ENCODE data around the gene IPPK. TPM values are rescaled to one million over a fixed set of nuclear protein-coding genes. Genes with fewer than 3 reads are reported as not detected.

Gene IPPK
- total RNA-seq, 4 donors from 2014 or later, result 8.0 to 18.8 (median 11.0) TPM

GRCh38 chr9:92564982-92565381 is 104.9 kb downstream of the IPPK start:
- no peak overlapping the region for H3K4me3 ChIP-seq
- no peak for TF ChIP-seq POLR2A (IDR thresholded peaks at IDR 0.05)
- no peak for TF ChIP-seq CTCF (IDR thresholded peaks at IDR 0.05)
- TF ChIP-seq EP300 (IDR thresholded peaks at IDR 0.05), result no peak
- DNase-seq (ENCODE audit: low spot score in 2 of 2), result no peak
- WGBS, 2 donors, result 62% methylated on average over 2 of the region's 2 CpGs
- peaks cover 0 to 11% (median 1%) of the 10 kb centered on the region in 4 donors for H3K9me3 ChIP-seq
- no peak overlapping the region for H3K27ac ChIP-seq
- no peaks in the 10 kb centered on the region for H3K27me3 ChIP-seq
- peaks cover 0 to 28% (median 0%) of the 10 kb centered on the region in 4 donors for H3K4me1 ChIP-seq
- no peaks in the 10 kb centered on the region for H3K36me3 ChIP-seq

GRCh38 chr9:92564504-92564903 is 105.4 kb downstream of the IPPK start:
- DNase-seq (ENCODE audit: low spot score in 2 of 2), result no peak
- no peak for TF ChIP-seq POLR2A (IDR thresholded peaks at IDR 0.05)
- TF ChIP-seq CTCF (IDR thresholded peaks at IDR 0.05), result no peak
- no peak for TF ChIP-seq EP300 (IDR thresholded peaks at IDR 0.05)
- no peak overlapping the region for H3K4me3 ChIP-seq
- peaks cover 0 to 28% (median 0%) of the 10 kb centered on the region in 4 donors for H3K4me1 ChIP-seq
- no peaks in the 10 kb centered on the region for H3K27me3 ChIP-seq
- H3K27ac ChIP-seq, result no peak overlapping the region
- H3K36me3 ChIP-seq, result no peaks in the 10 kb centered on the region
- H3K9me3 ChIP-seq, result peaks cover 0 to 7% (median 1%) of the 10 kb centered on the region in 4 donors

Other genes with a start within 250 kb of the IPPK start
- 10 to 100 TPM; 19.2 to 64.9 (median 59.5) TPM for gene OMD, start 245.7 kb downstream of the IPPK start, total RNA-seq
- 10 to 100 TPM in 1 of 4 donors, 1 to 10 TPM in 3; 3.3 to 18.4 (median 5.5) TPM for gene ASPN, start 187.6 kb downstream of the IPPK start, total RNA-seq
- gene ECM2, start 134.1 kb downstream of the IPPK start, total RNA-seq, result 10 to 100 TPM; 15.9 to 59.0 (median 53.6) TPM
- gene BICD2, start 94.7 kb upstream of the IPPK start, total RNA-seq, result 10 to 100 TPM; 36.2 to 46.7 (median 41.6) TPM
- gene ZNF484, start 207.9 kb upstream of the IPPK start, total RNA-seq, result 10 to 100 TPM; 12.6 to 17.4 (median 16.2) TPM

Measured in tibial nerve (tissue), 4 donors.